GM21737 (cell line): Measurements from ENCODE around the gene IDUA.

Experiments
- ATAC-seq: cut with Tn5 transposase; IDR thresholded peaks from one replicate; pipeline ENCODE4 v1.9.1; 2021; ENCODE audit warnings: mild to moderate bottlenecking, moderate library complexity; ENCODE audit not compliant: unreplicated experiment

The IDUA gene

GRCh38 chr4:955931-956381, 30.9 kb upstream of the IDUA start:
- ATAC-seq = no peak

GRCh38 chr4:956531-957230, 30.2 kb upstream of the IDUA start:
- no peak for ATAC-seq

GRCh38 chr4:957231-957580, 29.6 kb upstream of the IDUA start:
- no peak for ATAC-seq

GRCh38 chr4:957581-958313, 29.1 kb upstream of the IDUA start:
- ATAC-seq = no peak

GRCh38 chr4:958314-958665, 28.6 kb upstream of the IDUA start:
- no peak for ATAC-seq

GRCh38 chr4:958696-959337, 28.0 kb upstream of the IDUA start:
- no peak for ATAC-seq

GRCh38 chr4:959338-960139, 27.3 kb upstream of the IDUA start:
- no peak for ATAC-seq

GRCh38 chr4:960140-960635, 26.7 kb upstream of the IDUA start:
- ATAC-seq = no peak

GRCh38 chr4:960636-961350, 26.1 kb upstream of the IDUA start:
- no peak for ATAC-seq

GRCh38 chr4:961351-962230, 25.3 kb upstream of the IDUA start:
- no peak for ATAC-seq

- no peak for ATAC-seq
Measured at GRCh38 chr4:962231-963208, 24.3 kb upstream of the IDUA start.

GRCh38 chr4:963276-964225, 23.3 kb upstream of the IDUA start:
- ATAC-seq = no peak

GRCh38 chr4:964346-965025, 22.4 kb upstream of the IDUA start:
- no peak for ATAC-seq

- no peak for ATAC-seq
Measured at GRCh38 chr4:965048-965765, 21.6 kb upstream of the IDUA start.

- no peak for ATAC-seq
Measured at GRCh38 chr4:965766-966134, 21.1 kb upstream of the IDUA start.
